GM12878 (cell line): ENCODE data around the gene CHST8.

Source experiments
- BRCA1 ChIP-seq: IDR thresholded peaks from 2 replicates; pipeline ENCODE4 v1.6.1; 2011; ENCODE audit warnings: low read depth, low read length, improper control_type of control experiment
- NBN ChIP-seq: fragments of 450-650 bp; IDR thresholded peaks from 2 replicates; pipeline ENCODE4 v1.6.1; 2016
- TF ChIP-seq, protein P1 (sequence below), 3 experiments: IDR thresholded peaks in 2 of 3; conservative IDR thresholded peaks in 1 of 3; 2 replicates each; pipeline ENCODE4 v1.5.1; 2011; ENCODE audit warnings: low read depth in 3 of 3, low read length in 3 of 3, mild to moderate bottlenecking in 3 of 3, control low read depth in 2 of 3, moderate library complexity in 2 of 3, inconsistent platforms in 1 of 3, mixed read lengths in 1 of 3; ENCODE audit not compliant: control insufficient read depth in 2 of 3, insufficient read depth in 1 of 3; ENCODE audit errors: extremely low read depth in 1 of 3

DNA sequence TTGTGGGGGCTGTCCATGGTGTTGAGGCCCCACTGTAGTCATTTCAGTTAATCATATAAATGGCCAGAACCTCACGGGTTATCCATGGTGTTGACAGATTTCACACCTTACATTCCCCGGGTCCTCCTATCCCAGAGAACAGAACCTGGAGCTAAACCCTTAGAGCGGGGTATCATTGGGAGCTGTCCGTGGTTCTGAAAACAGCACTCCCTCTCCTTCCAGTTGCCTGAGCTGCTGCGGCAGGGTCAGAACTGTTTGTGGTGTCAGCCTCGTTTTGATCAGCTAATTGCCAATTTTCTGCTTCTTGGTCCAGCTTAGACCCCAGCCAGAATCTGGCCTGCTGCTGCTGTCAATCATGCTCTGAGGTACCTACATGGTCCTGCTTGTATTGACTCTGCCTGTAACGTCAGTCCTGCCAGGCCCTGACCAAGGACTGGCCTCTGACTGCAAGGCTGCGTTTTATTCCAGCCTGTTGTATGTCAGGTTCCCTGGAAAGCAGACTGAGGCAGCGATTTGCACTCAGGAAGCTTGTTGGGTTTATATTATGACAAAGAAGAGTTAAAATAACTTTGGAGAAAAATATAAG is 119.2 kb downstream of the CHST8 start:
- TF ChIP-seq, protein P1, sequence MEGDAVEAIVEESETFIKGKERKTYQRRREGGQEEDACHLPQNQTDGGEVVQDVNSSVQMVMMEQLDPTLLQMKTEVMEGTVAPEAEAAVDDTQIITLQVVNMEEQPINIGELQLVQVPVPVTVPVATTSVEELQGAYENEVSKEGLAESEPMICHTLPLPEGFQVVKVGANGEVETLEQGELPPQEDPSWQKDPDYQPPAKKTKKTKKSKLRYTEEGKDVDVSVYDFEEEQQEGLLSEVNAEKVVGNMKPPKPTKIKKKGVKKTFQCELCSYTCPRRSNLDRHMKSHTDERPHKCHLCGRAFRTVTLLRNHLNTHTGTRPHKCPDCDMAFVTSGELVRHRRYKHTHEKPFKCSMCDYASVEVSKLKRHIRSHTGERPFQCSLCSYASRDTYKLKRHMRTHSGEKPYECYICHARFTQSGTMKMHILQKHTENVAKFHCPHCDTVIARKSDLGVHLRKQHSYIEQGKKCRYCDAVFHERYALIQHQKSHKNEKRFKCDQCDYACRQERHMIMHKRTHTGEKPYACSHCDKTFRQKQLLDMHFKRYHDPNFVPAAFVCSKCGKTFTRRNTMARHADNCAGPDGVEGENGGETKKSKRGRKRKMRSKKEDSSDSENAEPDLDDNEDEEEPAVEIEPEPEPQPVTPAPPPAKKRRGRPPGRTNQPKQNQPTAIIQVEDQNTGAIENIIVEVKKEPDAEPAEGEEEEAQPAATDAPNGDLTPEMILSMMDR (IDR thresholded peaks at IDR 0.05 in 2 of 3, conservative IDR thresholded peaks at IDR 0.05 in 1 of 3; ENCODE audit: control insufficient read depth in 2 of 3, extremely low read depth in 1 of 3, insufficient read depth in 1 of 3, low read depth in 3 of 3, low read length in 3 of 3) = no peak
- TF ChIP-seq BRCA1 (no peak), NBN (no peak)
